ENCODE measurements around the gene CDK18.

Gene CDK18

GRCh38 chr1:205570173-205570501 is 65.7 kb downstream of the CDK18 start:
- Histone ChIP-seq H4K20me1 (ENCODE audit: insufficient read depth, low read length) (no peaks in the 10 kb centered on the region), H3K4me3 (ENCODE audit: low read length) (no peak overlapping the region), H3K9me3 (ENCODE audit: insufficient read depth, low read length) (no peaks in the 10 kb centered on the region), H2AFZ (ENCODE audit: low read depth, low read length) (no peak overlapping the region), H3K4me1 (ENCODE audit: low read length) (no peaks in the 10 kb centered on the region), H3K27ac (ENCODE audit: low read length) (no peak overlapping the region), H3K27me3 (ENCODE audit: low read depth, low read length) (peaks cover 75% of the 10 kb centered on the region), H3K36me3 (replicated peaks; ENCODE audit: low read depth, low read length) (no peaks in the 10 kb centered on the region), H3K9ac (ENCODE audit: low read length) (no peak overlapping the region), H3K79me2 (ENCODE audit: low read length) (no peaks in the 10 kb centered on the region), H3K4me2 (ENCODE audit: low read length) (no peak overlapping the region)
- TF ChIP-seq, protein P1, sequence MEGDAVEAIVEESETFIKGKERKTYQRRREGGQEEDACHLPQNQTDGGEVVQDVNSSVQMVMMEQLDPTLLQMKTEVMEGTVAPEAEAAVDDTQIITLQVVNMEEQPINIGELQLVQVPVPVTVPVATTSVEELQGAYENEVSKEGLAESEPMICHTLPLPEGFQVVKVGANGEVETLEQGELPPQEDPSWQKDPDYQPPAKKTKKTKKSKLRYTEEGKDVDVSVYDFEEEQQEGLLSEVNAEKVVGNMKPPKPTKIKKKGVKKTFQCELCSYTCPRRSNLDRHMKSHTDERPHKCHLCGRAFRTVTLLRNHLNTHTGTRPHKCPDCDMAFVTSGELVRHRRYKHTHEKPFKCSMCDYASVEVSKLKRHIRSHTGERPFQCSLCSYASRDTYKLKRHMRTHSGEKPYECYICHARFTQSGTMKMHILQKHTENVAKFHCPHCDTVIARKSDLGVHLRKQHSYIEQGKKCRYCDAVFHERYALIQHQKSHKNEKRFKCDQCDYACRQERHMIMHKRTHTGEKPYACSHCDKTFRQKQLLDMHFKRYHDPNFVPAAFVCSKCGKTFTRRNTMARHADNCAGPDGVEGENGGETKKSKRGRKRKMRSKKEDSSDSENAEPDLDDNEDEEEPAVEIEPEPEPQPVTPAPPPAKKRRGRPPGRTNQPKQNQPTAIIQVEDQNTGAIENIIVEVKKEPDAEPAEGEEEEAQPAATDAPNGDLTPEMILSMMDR (IDR thresholded peaks at IDR 0.05; ENCODE audit: low read depth, low read length), result no peak
- TF ChIP-seq EZH2phosphoT487 (IDR thresholded peaks at IDR 0.05; ENCODE audit: low read depth), result no peak

- peaks cover 69% of the 10 kb centered on the region for H3K27me3 ChIP-seq (ENCODE audit: low read depth, low read length)
- no peaks in the 10 kb centered on the region for H3K4me1 ChIP-seq (ENCODE audit: low read length)
- no peaks in the 10 kb centered on the region for H4K20me1 ChIP-seq (ENCODE audit: insufficient read depth, low read length)
Observed at GRCh38 chr1:205570796-205571537, 66.5 kb downstream of the CDK18 start.

GRCh38 chr1:205571747-205572146 is 67.3 kb downstream of the CDK18 start:
- no peak overlapping the region for H3K27ac ChIP-seq (ENCODE audit: low read length)

More at GRCh38 chr1:205570796-205571537, 66.5 kb downstream of the CDK18 start:
- no peak overlapping the region for H3K27ac ChIP-seq (ENCODE audit: low read length)
- H3K79me2 ChIP-seq (ENCODE audit: low read length), result no peaks in the 10 kb centered on the region
- H2AFZ ChIP-seq (ENCODE audit: low read depth, low read length), result no peak overlapping the region
- no peak overlapping the region for H3K4me2 ChIP-seq (ENCODE audit: low read length)
- no peaks in the 10 kb centered on the region for H3K36me3 ChIP-seq (replicated peaks; ENCODE audit: low read depth, low read length)
- TF ChIP-seq, protein P1 (IDR thresholded peaks at IDR 0.05; ENCODE audit: low read depth, low read length), result no peak
- TF ChIP-seq EZH2phosphoT487 (IDR thresholded peaks at IDR 0.05; ENCODE audit: low read depth), result no peak
- H3K9me3 ChIP-seq (ENCODE audit: insufficient read depth, low read length), result no peaks in the 10 kb centered on the region
- no peak overlapping the region for H3K9ac ChIP-seq (ENCODE audit: low read length)
- H3K4me3 ChIP-seq (ENCODE audit: low read length), result no peak overlapping the region

GRCh38 chr1:205572421-205572820 is 68.0 kb downstream of the CDK18 start:
- H3K36me3 ChIP-seq (replicated peaks; ENCODE audit: low read depth, low read length), result no peaks in the 10 kb centered on the region
- no peak overlapping the region for H3K4me2 ChIP-seq (ENCODE audit: low read length)
- peaks cover 65% of the 10 kb centered on the region for H3K27me3 ChIP-seq (ENCODE audit: low read depth, low read length)
- H3K4me1 ChIP-seq (ENCODE audit: low read length), result no peaks in the 10 kb centered on the region
- H2AFZ ChIP-seq (ENCODE audit: low read depth, low read length), result no peak overlapping the region
- H3K27ac ChIP-seq (ENCODE audit: low read length), result no peak overlapping the region
- no peaks in the 10 kb centered on the region for H3K79me2 ChIP-seq (ENCODE audit: low read length)
- no peaks in the 10 kb centered on the region for H4K20me1 ChIP-seq (ENCODE audit: insufficient read depth, low read length)
- no peak overlapping the region for H3K9ac ChIP-seq (ENCODE audit: low read length)
- no peak for TF ChIP-seq EZH2phosphoT487 (IDR thresholded peaks at IDR 0.05; ENCODE audit: low read depth)
- TF ChIP-seq, protein P1 (IDR thresholded peaks at IDR 0.05; ENCODE audit: low read depth, low read length), result no peak
- H3K4me3 ChIP-seq (ENCODE audit: low read length), result no peak overlapping the region
- no peaks in the 10 kb centered on the region for H3K9me3 ChIP-seq (ENCODE audit: insufficient read depth, low read length)

More at GRCh38 chr1:205571747-205572146, 67.3 kb downstream of the CDK18 start:
- no peak overlapping the region for H3K4me3 ChIP-seq (ENCODE audit: low read length)
- no peaks in the 10 kb centered on the region for H3K9me3 ChIP-seq (ENCODE audit: insufficient read depth, low read length)
- no peaks in the 10 kb centered on the region for H4K20me1 ChIP-seq (ENCODE audit: insufficient read depth, low read length)
- no peak overlapping the region for H2AFZ ChIP-seq (ENCODE audit: low read depth, low read length)
- H3K9ac ChIP-seq (ENCODE audit: low read length), result no peak overlapping the region
- TF ChIP-seq, protein P1 (IDR thresholded peaks at IDR 0.05; ENCODE audit: low read depth, low read length), result no peak
- TF ChIP-seq EZH2phosphoT487 (IDR thresholded peaks at IDR 0.05; ENCODE audit: low read depth), result no peak
- peaks cover 67% of the 10 kb centered on the region for H3K27me3 ChIP-seq (ENCODE audit: low read depth, low read length)
- H3K4me1 ChIP-seq (ENCODE audit: low read length), result no peaks in the 10 kb centered on the region
- no peaks in the 10 kb centered on the region for H3K79me2 ChIP-seq (ENCODE audit: low read length)
- H3K4me2 ChIP-seq (ENCODE audit: low read length), result no peak overlapping the region
- H3K36me3 ChIP-seq (replicated peaks; ENCODE audit: low read depth, low read length), result no peaks in the 10 kb centered on the region

Measured in OCI-LY3 (cell line).